HG03066 (cell line): ENCODE measurements around the gene DOK6.
A peak's percentile ranks its signal among the peaks of the same experiment; 100 is the strongest.
"Not testable (repeated sequence)": the region's sequence is repeated elsewhere in the genome, so short reads cannot be mapped to it uniquely, and the experiment has no call there.

ENCODE experiments used
- ATAC-seq: cut with Tn5 transposase; IDR thresholded peaks from one replicate; pipeline ENCODE4 v1.9.1; 2021; ENCODE audit warnings: low read depth; ENCODE audit not compliant: unreplicated experiment

DOK6 gene

GRCh38 chr18:69844656-69845055 lies 444.0 kb downstream of the DOK6 start:
- no peak for ATAC-seq

GRCh38 chr18:69845593-69846506 lies 445.2 kb downstream of the DOK6 start:
- no peak for ATAC-seq

- no peak for ATAC-seq
These were observed 452.4 kb downstream of the DOK6 start for GRCh38 chr18:69853051-69853450.

GRCh38 chr18:69854455-69854854 lies 453.8 kb downstream of the DOK6 start:
- no peak for ATAC-seq

GRCh38 chr18:69858897-69859296 lies 458.2 kb downstream of the DOK6 start:
- no peak for ATAC-seq

GRCh38 chr18:69864802-69865201 lies 464.1 kb downstream of the DOK6 start:
- ATAC-seq = peak; percentile 79

- no peak for ATAC-seq
These were observed 465.1 kb downstream of the DOK6 start for GRCh38 chr18:69865776-69866175.

GRCh38 chr18:69866212-69866611 lies 465.5 kb downstream of the DOK6 start:
- ATAC-seq = no peak

GRCh38 chr18:69870736-69871135 lies 470.0 kb downstream of the DOK6 start:
- no peak for ATAC-seq

- ATAC-seq = no peak
These were observed 470.7 kb downstream of the DOK6 start for GRCh38 chr18:69871363-69871762.

GRCh38 chr18:69872661-69873060 lies 472.0 kb downstream of the DOK6 start:
- ATAC-seq = no peak

- no peak for ATAC-seq
These were observed 473.4 kb downstream of the DOK6 start for GRCh38 chr18:69874058-69874457.

GRCh38 chr18:69876490-69876889 lies 475.8 kb downstream of the DOK6 start:
- ATAC-seq = no peak

- no peak for ATAC-seq
These were observed 477.7 kb downstream of the DOK6 start for GRCh38 chr18:69878213-69878933.

- ATAC-seq = not testable (repeated sequence)
These were observed 478.4 kb downstream of the DOK6 start for GRCh38 chr18:69879051-69879450.

GRCh38 chr18:69880083-69880482 lies 479.4 kb downstream of the DOK6 start:
- no peak for ATAC-seq

GRCh38 chr18:69882965-69883668 lies 482.4 kb downstream of the DOK6 start:
- peak; percentile 25 for ATAC-seq

GRCh38 chr18:69883781-69884180 lies 483.1 kb downstream of the DOK6 start:
- ATAC-seq = no peak

- no peak for ATAC-seq
These were observed 484.7 kb downstream of the DOK6 start for GRCh38 chr18:69885355-69885754.

- peak; percentile 86 for ATAC-seq
These were observed 485.3 kb downstream of the DOK6 start for GRCh38 chr18:69885841-69886531.
